SU-DHL-6 (cell line): ENCODE data around the gene PIGL.

Source experiments
- EZH2phosphoT487 ChIP-seq: fragments of 200-600 bp; sonication (generic), shearing (Covaris generic); conservative IDR thresholded peaks from 2 replicates; pipeline ENCODE4 v1.6.1; 2018; ENCODE audit warnings: mild to moderate bottlenecking, antibody characterized with exemption, low read length, moderate library complexity, mixed read lengths
- TF ChIP-seq, protein P1 (sequence below): fragments of 200-600 bp; sonication (generic); IDR thresholded peaks from one replicate; pipeline ENCODE4 v1.5.1; 2017; ENCODE audit warnings: antibody characterized with exemption, mild to moderate bottlenecking, low read length, moderate library complexity; ENCODE audit not compliant: insufficient read depth, poor library complexity, severe bottlenecking

GRCh38 chr17:16342979-16343378 lies 126.0 kb downstream of the PIGL start:
- TF ChIP-seq, protein P1, sequence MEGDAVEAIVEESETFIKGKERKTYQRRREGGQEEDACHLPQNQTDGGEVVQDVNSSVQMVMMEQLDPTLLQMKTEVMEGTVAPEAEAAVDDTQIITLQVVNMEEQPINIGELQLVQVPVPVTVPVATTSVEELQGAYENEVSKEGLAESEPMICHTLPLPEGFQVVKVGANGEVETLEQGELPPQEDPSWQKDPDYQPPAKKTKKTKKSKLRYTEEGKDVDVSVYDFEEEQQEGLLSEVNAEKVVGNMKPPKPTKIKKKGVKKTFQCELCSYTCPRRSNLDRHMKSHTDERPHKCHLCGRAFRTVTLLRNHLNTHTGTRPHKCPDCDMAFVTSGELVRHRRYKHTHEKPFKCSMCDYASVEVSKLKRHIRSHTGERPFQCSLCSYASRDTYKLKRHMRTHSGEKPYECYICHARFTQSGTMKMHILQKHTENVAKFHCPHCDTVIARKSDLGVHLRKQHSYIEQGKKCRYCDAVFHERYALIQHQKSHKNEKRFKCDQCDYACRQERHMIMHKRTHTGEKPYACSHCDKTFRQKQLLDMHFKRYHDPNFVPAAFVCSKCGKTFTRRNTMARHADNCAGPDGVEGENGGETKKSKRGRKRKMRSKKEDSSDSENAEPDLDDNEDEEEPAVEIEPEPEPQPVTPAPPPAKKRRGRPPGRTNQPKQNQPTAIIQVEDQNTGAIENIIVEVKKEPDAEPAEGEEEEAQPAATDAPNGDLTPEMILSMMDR, result no peak
- no peak for TF ChIP-seq EZH2phosphoT487
